ENCODE measurements around the gene CERS6. TPM values are rescaled to one million over a fixed set of nuclear protein-coding genes. Genes with fewer than 3 reads are reported as not detected.
A peak's percentile ranks its signal among the peaks of the same experiment; 100 is the strongest.

CERS6 gene
- total RNA-seq, 1 experiment from 2014 or later: 17.3 TPM

DNA sequence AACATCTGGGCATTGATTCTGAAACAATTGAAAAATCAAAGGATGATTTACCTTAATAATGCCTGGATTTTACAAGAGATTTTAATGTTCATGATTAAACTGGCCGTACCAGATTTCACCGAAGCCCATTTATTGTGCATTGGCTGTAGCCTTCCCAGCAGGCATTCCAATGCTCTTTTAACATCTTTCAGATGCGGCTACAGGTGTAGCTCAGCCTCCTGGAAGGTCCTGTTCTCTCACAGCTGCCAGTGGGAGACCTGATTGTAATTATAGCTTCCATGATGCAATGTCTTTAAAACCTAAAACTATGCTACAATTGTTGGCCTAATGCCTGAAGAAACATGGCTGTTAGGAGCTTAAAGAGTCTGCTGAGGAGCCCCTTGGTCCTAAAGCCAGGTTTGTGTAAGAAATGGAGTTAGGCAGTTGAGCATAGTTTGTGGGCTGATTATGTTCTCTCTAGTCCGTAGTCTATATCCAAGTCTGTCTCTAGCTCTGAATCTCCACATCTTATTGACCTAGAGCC, 147.4 kb downstream of the CERS6 start:
- TF ChIP-seq IRF1 (CRISPR knock-in tag; IDR thresholded peaks at IDR 0.05) (no peak), MXD4 (CRISPR knock-in tag; IDR thresholded peaks at IDR 0.05; ENCODE audit: borderline replicate concordance) (no peak)
- TF ChIP-seq, protein P1, sequence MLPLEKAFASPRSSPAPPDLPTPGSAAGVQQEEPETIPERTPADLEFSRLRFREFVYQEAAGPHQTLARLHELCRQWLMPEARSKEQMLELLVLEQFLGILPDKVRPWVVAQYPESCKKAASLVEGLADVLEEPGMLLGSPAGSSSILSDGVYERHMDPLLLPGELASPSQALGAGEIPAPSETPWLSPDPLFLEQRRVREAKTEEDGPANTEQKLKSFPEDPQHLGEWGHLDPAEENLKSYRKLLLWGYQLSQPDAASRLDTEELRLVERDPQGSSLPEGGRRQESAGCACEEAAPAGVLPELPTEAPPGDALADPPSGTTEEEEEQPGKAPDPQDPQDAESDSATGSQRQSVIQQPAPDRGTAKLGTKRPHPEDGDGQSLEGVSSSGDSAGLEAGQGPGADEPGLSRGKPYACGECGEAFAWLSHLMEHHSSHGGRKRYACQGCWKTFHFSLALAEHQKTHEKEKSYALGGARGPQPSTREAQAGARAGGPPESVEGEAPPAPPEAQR (CRISPR knock-in tag; IDR thresholded peaks at IDR 0.05): no peak
- H3K4me1 Mint-ChIP-seq: peaks cover 17% of the 10 kb centered on the region
- peak overlapping the region; percentile 74; the same call in 1 of the 2 replicates for H3K27ac Mint-ChIP-seq
- ChIA-PET CTCF (interaction anchor here (1.0 to 1.5 kb wide), 6 partner anchors 10 to 109 kb away, joined by 3 to 5 read pairs (median 4); no protein-coding TSS in a partner anchor), POLR2A (no interaction called here)
- peaks cover 36% of the 10 kb centered on the region for H3K9me3 Mint-ChIP-seq
- no peak overlapping the region for H3K4me3 Mint-ChIP-seq
- H3K27me3 Mint-ChIP-seq (ENCODE audit: low read depth): no peaks in the 10 kb centered on the region; the same call in 1 of the 2 replicates
- DNase-seq (ENCODE audit: low spot score): no peak
- H3K36me3 Mint-ChIP-seq: peaks cover 32% of the 10 kb centered on the region
- ATAC-seq: peak; percentile 75

GRCh38 chr2:168604252-168604651, 148.2 kb downstream of the CERS6 start:
- ChIA-PET POLR2A (no interaction called here), CTCF (interaction anchor here (1.5 kb wide), 1 partner anchor 11 kb away, joined by 3 read pairs; no protein-coding TSS in a partner anchor)
- DNase-seq (ENCODE audit: low spot score): no peak
- Mint-ChIP-seq H3K27ac (no peak overlapping the region), H3K4me3 (no peak overlapping the region), H3K36me3 (peaks cover 32% of the 10 kb centered on the region), H3K27me3 (ENCODE audit: low read depth) (no peaks in the 10 kb centered on the region; the same call in 1 of the 2 replicates), H3K9me3 (peaks cover 39% of the 10 kb centered on the region), H3K4me1 (peaks cover 17% of the 10 kb centered on the region)
- no peak for ATAC-seq
- no peak for TF ChIP-seq FOXP4 (CRISPR knock-in tag; IDR thresholded peaks at IDR 0.05)
- no peak for TF ChIP-seq JUN (CRISPR knock-in tag; IDR thresholded peaks at IDR 0.05)
- no peak for TF ChIP-seq USF1 (CRISPR knock-in tag; IDR thresholded peaks at IDR 0.05)
- no peak for TF ChIP-seq NR1H2 (CRISPR knock-in tag; IDR thresholded peaks at IDR 0.05)
- TF ChIP-seq TCF7 (CRISPR knock-in tag; IDR thresholded peaks at IDR 0.05; ENCODE audit: low read depth): no peak
- TF ChIP-seq TEAD4 (CRISPR knock-in tag; IDR thresholded peaks at IDR 0.05): no peak
- TF ChIP-seq MXD4 (CRISPR knock-in tag; IDR thresholded peaks at IDR 0.05; ENCODE audit: borderline replicate concordance): no peak
- no peak for TF ChIP-seq GRHL2 (CRISPR knock-in tag; IDR thresholded peaks at IDR 0.05; ENCODE audit: insufficient replicate concordance, severe bottlenecking)
- TF ChIP-seq, protein P2, sequence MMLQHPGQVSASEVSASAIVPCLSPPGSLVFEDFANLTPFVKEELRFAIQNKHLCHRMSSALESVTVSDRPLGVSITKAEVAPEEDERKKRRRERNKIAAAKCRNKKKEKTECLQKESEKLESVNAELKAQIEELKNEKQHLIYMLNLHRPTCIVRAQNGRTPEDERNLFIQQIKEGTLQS (CRISPR knock-in tag; conservative IDR thresholded peaks at IDR 0.05): no peak
- no peak for TF ChIP-seq NFYB (CRISPR knock-in tag; conservative IDR thresholded peaks at IDR 0.05; ENCODE audit: low read depth)

GRCh38 chr2:168607992-168608391, 151.9 kb downstream of the CERS6 start:
- Mint-ChIP-seq H3K36me3 (peaks cover 32% of the 10 kb centered on the region), H3K27ac (no peak overlapping the region), H3K4me1 (peaks cover 9% of the 10 kb centered on the region), H3K4me3 (no peak overlapping the region), H3K27me3 (ENCODE audit: low read depth) (no peaks in the 10 kb centered on the region; the same call in 1 of the 2 replicates), H3K9me3 (peaks cover 43% of the 10 kb centered on the region)
- no peak for ATAC-seq
- ChIA-PET POLR2A (no interaction called here), CTCF (no interaction called here)
- no peak for DNase-seq (ENCODE audit: low spot score)
- TF ChIP-seq, protein P3, sequence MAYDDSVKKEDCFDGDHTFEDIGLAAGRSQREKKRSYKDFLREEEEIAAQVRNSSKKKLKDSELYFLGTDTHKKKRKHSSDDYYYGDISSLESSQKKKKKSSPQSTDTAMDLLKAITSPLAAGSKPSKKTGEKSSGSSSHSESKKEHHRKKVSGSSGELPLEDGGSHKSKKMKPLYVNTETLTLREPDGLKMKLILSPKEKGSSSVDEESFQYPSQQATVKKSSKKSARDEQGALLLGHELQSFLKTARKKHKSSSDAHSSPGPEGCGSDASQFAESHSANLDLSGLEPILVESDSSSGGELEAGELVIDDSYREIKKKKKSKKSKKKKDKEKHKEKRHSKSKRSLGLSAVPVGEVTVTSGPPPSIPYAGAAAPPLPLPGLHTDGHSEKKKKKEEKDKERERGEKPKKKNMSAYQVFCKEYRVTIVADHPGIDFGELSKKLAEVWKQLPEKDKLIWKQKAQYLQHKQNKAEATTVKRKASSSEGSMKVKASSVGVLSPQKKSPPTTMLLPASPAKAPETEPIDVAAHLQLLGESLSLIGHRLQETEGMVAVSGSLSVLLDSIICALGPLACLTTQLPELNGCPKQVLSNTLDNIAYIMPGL (CRISPR knock-in tag; IDR thresholded peaks at IDR 0.05): no peak
- TF ChIP-seq SMAD4 (CRISPR knock-in tag; IDR thresholded peaks at IDR 0.05): no peak
- TF ChIP-seq, protein P4, sequence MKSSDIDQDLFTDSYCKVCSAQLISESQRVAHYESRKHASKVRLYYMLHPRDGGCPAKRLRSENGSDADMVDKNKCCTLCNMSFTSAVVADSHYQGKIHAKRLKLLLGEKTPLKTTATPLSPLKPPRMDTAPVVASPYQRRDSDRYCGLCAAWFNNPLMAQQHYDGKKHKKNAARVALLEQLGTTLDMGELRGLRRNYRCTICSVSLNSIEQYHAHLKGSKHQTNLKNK (CRISPR knock-in tag; IDR thresholded peaks at IDR 0.05): no peak
- no peak for TF ChIP-seq NR2C2 (CRISPR knock-in tag; IDR thresholded peaks at IDR 0.05)
- TF ChIP-seq FOXJ3 (CRISPR knock-in tag; IDR thresholded peaks at IDR 0.05; ENCODE audit: borderline replicate concordance): no peak
- TF ChIP-seq OVOL2 (CRISPR knock-in tag; IDR thresholded peaks at IDR 0.05; ENCODE audit: borderline replicate concordance): no peak
- TF ChIP-seq AR (CRISPR knock-in tag; IDR thresholded peaks at IDR 0.05): no peak
- no peak for TF ChIP-seq ATF2 (CRISPR knock-in tag; IDR thresholded peaks at IDR 0.05; ENCODE audit: borderline replicate concordance, low read depth)

Data from WTC11 (cell line).